ENCODE measurements around the gene COL6A1.

- no peak for TF ChIP-seq CTCF (IDR thresholded peaks at IDR 0.05; ENCODE audit: poor library complexity)
- no peak for TF ChIP-seq EZH2phosphoT487 (IDR thresholded peaks at IDR 0.05; ENCODE audit: low read depth, severe bottlenecking, unreplicated experiment)
Observed at GRCh38 chr21:46039891-46040660, 58.5 kb downstream of the COL6A1 start.

Measured in hepatocyte (in vitro differentiated cells).